ENCODE results near the gene FREM1. TPM values are rescaled to one million over a fixed set of nuclear protein-coding genes. Genes with fewer than 3 reads are reported as not detected.

The FREM1 gene
- total and polyA plus RNA-seq, 2 of the 13 experiments (the other 11 are each of a cell fraction or from before 2014, with no cell fraction given) = 64.3 to 202 TPM

DNA sequence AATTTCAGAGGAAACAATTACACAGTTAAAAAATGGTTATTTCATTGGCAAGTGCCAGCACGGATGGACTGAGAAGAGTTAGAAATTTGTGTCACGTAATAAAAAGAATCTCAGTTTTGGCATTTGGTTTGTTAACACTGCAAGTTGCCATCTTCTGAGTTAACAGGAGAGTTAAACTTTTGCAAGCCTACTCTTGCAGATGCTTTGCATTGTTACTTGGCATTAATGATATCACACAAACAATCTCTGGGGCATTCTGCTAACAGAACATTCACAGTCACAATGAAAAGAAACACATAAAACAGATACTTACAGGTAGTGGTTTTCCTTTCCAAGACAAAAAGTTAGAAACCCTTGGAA, 647 bp downstream of the FREM1 start (continued):
- no peak for TF ChIP-seq HMG20B (CRISPR knock-in tag; conservative IDR thresholded peaks at IDR 0.05)
- TF ChIP-seq MAFF (IDR thresholded peaks at IDR 0.05; ENCODE audit: low read depth, low read length) = no peak
- 0 out of 2 replicates have a peak, but pooled peaks have one; percentile 4 for TF ChIP-seq ZNF614 (CRISPR knock-in tag; IDR thresholded peaks at IDR 0.05; ENCODE audit: borderline replicate concordance)
- TF ChIP-seq BHLHE40 (IDR thresholded peaks at IDR 0.05; ENCODE audit: low read length) = no peak

DNA sequence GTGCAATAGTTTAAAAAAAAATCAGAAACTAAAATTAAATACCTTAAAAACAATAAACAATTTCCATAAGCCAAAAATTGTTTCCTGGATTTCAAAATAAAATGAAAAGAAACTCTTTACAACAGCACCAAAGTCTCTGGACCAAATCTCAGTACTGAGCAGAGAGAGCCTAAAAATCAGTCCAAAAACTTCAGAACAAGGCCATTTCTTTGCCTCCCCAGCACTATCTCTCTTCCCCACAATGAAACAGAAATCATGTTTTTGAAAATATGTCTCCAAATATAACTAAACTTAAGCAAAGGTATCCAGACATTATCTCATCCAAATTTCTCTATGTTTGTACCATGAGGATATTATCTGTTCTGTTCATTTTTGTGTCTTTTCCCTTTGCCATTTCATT, 1.0 kb downstream of the FREM1 start:
- ATAC-seq (no peak), DNase-seq (ENCODE audit: low spot score) (no peak), FAIRE-seq (no peak)
- Histone ChIP-seq H3K79me2 (ENCODE audit: insufficient read depth, low read length) (peaks cover 39% of the 10 kb centered on the region), H3K36me3 (replicated peaks in 1 of 2; ENCODE audit: control insufficient read depth in 1 of 2, insufficient read depth in 2 of 2, low read length in 2 of 2) (no peaks in the 10 kb centered on the region), H3K27ac (ENCODE audit: extremely low read length, insufficient read depth, low read length) (peak overlapping the region; percentile 61), H3K27me3 (ENCODE audit: control insufficient read depth in 1 of 2, insufficient read depth in 2 of 2, low read length in 2 of 2) (no peaks in the 10 kb centered on the region; a peak in 2 of 5 replicates), H3K4me2 (ENCODE audit: low read depth, low read length) (peak overlapping the region; percentile 85), H3K4me1 (ENCODE audit: insufficient read depth, low read length) (peaks cover 89% of the 10 kb centered on the region), H3K4me3 (replicated peaks in 1 of 3; ENCODE audit: insufficient read depth in 1 of 3, low read depth in 2 of 3, low read length in 3 of 3) (peak overlapping the region in 2 of 3 experiments; percentile 63 to 66; a peak in 3 of 6 replicates), H2AFZ (ENCODE audit: low read length) (no peak overlapping the region), H4K20me1 (ENCODE audit: insufficient read depth, low read length) (no peaks in the 10 kb centered on the region), H3K9me3 (ENCODE audit: low read length) (no peaks in the 10 kb centered on the region), H3K9ac (ENCODE audit: insufficient read depth, low read depth, low read length) (peak overlapping the region; percentile 62)
- no TSS peak for BruUV-seq (replicated peaks)
- ChIA-PET POLR2A (interaction anchor here (1.4 kb wide), 1 partner anchor 40 kb away, joined by 3 read pairs; no protein-coding TSS in a partner anchor), CTCF (ENCODE audit: low intra/inter-chr PET ratio, low total read pairs) (no interaction called here)
- TF ChIP-seq, protein P1, sequence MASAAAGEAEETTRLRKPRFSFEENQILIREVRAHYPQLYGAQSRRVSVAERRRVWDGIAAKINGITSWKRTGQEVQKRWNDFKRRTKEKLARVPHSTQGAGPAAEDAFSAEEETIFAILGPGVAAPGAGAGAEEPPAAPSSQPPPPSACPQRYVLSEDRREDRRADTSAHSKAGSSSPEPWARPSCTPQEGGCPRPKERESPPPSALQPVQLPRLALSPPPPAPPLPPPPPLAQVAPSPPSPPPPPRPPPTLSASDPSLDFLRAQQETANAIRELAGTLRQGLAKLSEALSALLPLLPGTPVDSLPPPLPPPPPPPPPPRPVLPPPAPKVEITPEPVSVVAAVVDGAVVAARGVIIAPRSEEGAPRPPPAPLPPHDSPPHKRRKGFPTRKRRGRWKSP (CRISPR knock-in tag; IDR thresholded peaks at IDR 0.05) = 0 out of 2 replicates have a peak, but pooled peaks have one; percentile 2
- TF ChIP-seq PTBP1 (IDR thresholded peaks at IDR 0.05; ENCODE audit: low read depth, low read length, poor library complexity, severe bottlenecking) (no peak), PAX8 (CRISPR knock-in tag; IDR thresholded peaks at IDR 0.05; ENCODE audit: borderline replicate concordance) (no peak), SNAI1 (CRISPR knock-in tag; IDR thresholded peaks at IDR 0.05; ENCODE audit: borderline replicate concordance) (0 out of 2 replicates have a peak, but pooled peaks have one; percentile 3), FIP1L1 (IDR thresholded peaks at IDR 0.05; ENCODE audit: borderline replicate concordance, insufficient read depth, low read depth, low read length) (no peak)
- intact Hi-C loops (cut with micrococcal nuclease; ENCODE audit: unreplicated experiment) (loop anchor here (2.0 kb wide), 1 partner anchor 52 kb away; no protein-coding TSS in a partner anchor), in situ Hi-C loops (cut with HindIII; ENCODE audit: extremely low pct_ligation_motif_present, low pct_unique_long_range_greater_than_20kb) (no loop called here)
